K562 (cell line): ENCODE measurements around the gene CTSH.

Experiments used
- CBX3 ChIP-seq, 2 experiments: IDR thresholded peaks; 1 replicate in 1 of 2; 2 replicates in 1 of 2; pipeline ENCODE4 v1.6.1; 2012; ENCODE audit warnings: inconsistent platforms in 2 of 2, low read length in 2 of 2, borderline replicate concordance in 1 of 2, control low read depth in 1 of 2
- CEBPB ChIP-seq: fragments of 450-650 bp; IDR thresholded peaks from 2 replicates; pipeline ENCODE4 v1.6.1; 2016; ENCODE audit warnings: missing genetic modification characterization, missing compliant biosample characterization
- MAFF ChIP-seq: IDR thresholded peaks from 2 replicates; pipeline ENCODE4 v1.6.1; 2012; ENCODE audit warnings: low read length, improper control_type of control experiment
- NBN ChIP-seq: fragments of 450-650 bp; IDR thresholded peaks from 2 replicates; pipeline ENCODE4 v1.6.1; 2016; ENCODE audit warnings: low read depth, mild to moderate bottlenecking
- NFYB ChIP-seq: IDR thresholded peaks from 2 replicates; pipeline ENCODE4 v1.6.1; 2011; ENCODE audit warnings: mild to moderate bottlenecking, moderate library complexity; ENCODE audit not compliant: insufficient read length; ENCODE audit errors: extremely low read depth
- NR4A1 ChIP-seq, 2 experiments: fragments of 250-450 bp in 1 of 2; fragments of 450-650 bp in 1 of 2; sonication (Bioruptor Pico) in 1 of 2; IDR thresholded peaks; 2 replicates each; pipeline versions ENCODE4 v1.4.0 to v1.6.1; 2016 to 2020; ENCODE audit warnings: mild to moderate bottlenecking in 2 of 2, missing compliant biosample characterization in 1 of 2, missing genetic modification characterization in 1 of 2, moderate library complexity in 1 of 2
- NRF1 ChIP-seq, 2 experiments: fragments of 450-650 bp; IDR thresholded peaks in 1 of 2; conservative IDR thresholded peaks in 1 of 2; 2 replicates each; pipeline ENCODE4 v1.6.1; 2014; ENCODE audit warnings: mild to moderate bottlenecking in 2 of 2
- POLR2A ChIP-seq: fragments of 450-650 bp; conservative IDR thresholded peaks from 2 replicates; pipeline ENCODE4 v1.6.1; 2016
- PTBP1 ChIP-seq: fragments of 200-400 bp; formaldehyde crosslinking; IDR thresholded peaks from 2 replicates; pipeline ENCODE4 v1.6.1; 2017; ENCODE audit warnings: low read depth, low read length
- RBM17 ChIP-seq: fragments of 200-400 bp; formaldehyde crosslinking; IDR thresholded peaks from 2 replicates; pipeline ENCODE4 v1.6.1; 2017; ENCODE audit warnings: low read depth, mild to moderate bottlenecking, low read length, borderline replicate concordance
- SIN3A ChIP-seq, 2 experiments: fragments of 150-350 bp in 1 of 2; IDR thresholded peaks; 2 replicates each; pipeline ENCODE4 v1.6.1; 2011 to 2016; ENCODE audit warnings: borderline replicate concordance in 2 of 2, low read depth in 2 of 2, low read length in 2 of 2, mild to moderate bottlenecking in 2 of 2, moderate library complexity in 2 of 2; ENCODE audit not compliant: control insufficient read depth in 1 of 2
- TF ChIP-seq, protein P1 (sequence below), 3 experiments: IDR thresholded peaks in 2 of 3; conservative IDR thresholded peaks in 1 of 3; 2 replicates each; pipeline ENCODE4 v1.5.1; 2011 to 2012; ENCODE audit warnings: low read length in 3 of 3, mild to moderate bottlenecking in 3 of 3, control low read depth in 2 of 3, improper control_type of control experiment in 1 of 3, inconsistent platforms in 1 of 3, low read depth in 1 of 3, mixed read lengths in 1 of 3, moderate library complexity in 1 of 3; ENCODE audit not compliant: insufficient read depth in 2 of 3
- TF ChIP-seq, protein P2 (sequence below): IDR thresholded peaks from 2 replicates; pipeline ENCODE4 v1.6.1; 2014; ENCODE audit warnings: antibody characterized with exemption
- TF ChIP-seq, protein P3 (sequence below): fragments of 450-650 bp; IDR thresholded peaks from 2 replicates; pipeline ENCODE4 v1.6.1; 2018; ENCODE audit not compliant: partially characterized antibody

DNA sequence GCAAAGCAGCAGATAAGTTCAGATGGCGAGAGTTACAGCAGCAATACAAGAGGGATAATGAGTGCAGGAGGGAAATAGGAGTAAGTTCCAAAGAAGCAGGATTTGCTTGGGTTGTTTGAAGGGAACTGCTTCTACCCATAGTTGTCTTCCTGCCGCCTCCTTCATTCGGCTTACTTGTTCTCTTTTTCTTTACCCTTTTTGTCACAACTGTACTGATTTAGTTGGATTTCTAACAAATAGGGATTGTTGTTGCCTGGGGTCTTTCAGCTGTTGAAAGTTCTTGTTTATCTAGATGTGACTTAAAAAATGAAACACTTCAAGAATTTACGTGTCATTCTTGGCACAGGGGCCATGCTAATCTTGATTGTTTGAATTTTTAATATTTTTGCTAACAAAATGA lies 46.3 kb downstream of the CTSH start:
- TF ChIP-seq MAFF (no peak), CBX3 (IDR thresholded peaks at IDR 0.05; ENCODE audit: borderline replicate concordance in 1 of 2, low read length in 2 of 2) (no peak), PTBP1 (no peak), RBM17 (no peak), NRF1 (conservative IDR thresholded peaks at IDR 0.05 in 1 of 2, IDR thresholded peaks at IDR 0.05 in 1 of 2) (no peak), POLR2A (0 out of 2 replicates have a peak, but pooled peaks have one; percentile 19), SIN3A (IDR thresholded peaks at IDR 0.05; ENCODE audit: borderline replicate concordance in 2 of 2, control insufficient read depth in 1 of 2, low read depth in 2 of 2, low read length in 2 of 2) (no peak), NFYB (no peak), NR4A1 (CRISPR knock-in tag; IDR thresholded peaks at IDR 0.05) (no peak), NR4A1 (tag; IDR thresholded peaks at IDR 0.05) (no peak), NBN (no peak), CEBPB (tag) (no peak)
- TF ChIP-seq, protein P1, sequence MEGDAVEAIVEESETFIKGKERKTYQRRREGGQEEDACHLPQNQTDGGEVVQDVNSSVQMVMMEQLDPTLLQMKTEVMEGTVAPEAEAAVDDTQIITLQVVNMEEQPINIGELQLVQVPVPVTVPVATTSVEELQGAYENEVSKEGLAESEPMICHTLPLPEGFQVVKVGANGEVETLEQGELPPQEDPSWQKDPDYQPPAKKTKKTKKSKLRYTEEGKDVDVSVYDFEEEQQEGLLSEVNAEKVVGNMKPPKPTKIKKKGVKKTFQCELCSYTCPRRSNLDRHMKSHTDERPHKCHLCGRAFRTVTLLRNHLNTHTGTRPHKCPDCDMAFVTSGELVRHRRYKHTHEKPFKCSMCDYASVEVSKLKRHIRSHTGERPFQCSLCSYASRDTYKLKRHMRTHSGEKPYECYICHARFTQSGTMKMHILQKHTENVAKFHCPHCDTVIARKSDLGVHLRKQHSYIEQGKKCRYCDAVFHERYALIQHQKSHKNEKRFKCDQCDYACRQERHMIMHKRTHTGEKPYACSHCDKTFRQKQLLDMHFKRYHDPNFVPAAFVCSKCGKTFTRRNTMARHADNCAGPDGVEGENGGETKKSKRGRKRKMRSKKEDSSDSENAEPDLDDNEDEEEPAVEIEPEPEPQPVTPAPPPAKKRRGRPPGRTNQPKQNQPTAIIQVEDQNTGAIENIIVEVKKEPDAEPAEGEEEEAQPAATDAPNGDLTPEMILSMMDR (IDR thresholded peaks at IDR 0.05 in 2 of 3, conservative IDR thresholded peaks at IDR 0.05 in 1 of 3; ENCODE audit: insufficient read depth in 2 of 3, low read depth in 1 of 3, low read length in 3 of 3), result no peak
- TF ChIP-seq, protein P2, sequence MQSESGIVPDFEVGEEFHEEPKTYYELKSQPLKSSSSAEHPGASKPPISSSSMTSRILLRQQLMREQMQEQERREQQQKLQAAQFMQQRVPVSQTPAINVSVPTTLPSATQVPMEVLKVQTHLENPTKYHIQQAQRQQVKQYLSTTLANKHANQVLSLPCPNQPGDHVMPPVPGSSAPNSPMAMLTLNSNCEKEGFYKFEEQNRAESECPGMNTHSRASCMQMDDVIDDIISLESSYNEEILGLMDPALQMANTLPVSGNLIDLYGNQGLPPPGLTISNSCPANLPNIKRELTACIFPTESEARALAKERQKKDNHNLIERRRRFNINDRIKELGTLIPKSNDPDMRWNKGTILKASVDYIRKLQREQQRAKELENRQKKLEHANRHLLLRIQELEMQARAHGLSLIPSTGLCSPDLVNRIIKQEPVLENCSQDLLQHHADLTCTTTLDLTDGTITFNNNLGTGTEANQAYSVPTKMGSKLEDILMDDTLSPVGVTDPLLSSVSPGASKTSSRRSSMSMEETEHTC, result no peak
- TF ChIP-seq, protein P3, sequence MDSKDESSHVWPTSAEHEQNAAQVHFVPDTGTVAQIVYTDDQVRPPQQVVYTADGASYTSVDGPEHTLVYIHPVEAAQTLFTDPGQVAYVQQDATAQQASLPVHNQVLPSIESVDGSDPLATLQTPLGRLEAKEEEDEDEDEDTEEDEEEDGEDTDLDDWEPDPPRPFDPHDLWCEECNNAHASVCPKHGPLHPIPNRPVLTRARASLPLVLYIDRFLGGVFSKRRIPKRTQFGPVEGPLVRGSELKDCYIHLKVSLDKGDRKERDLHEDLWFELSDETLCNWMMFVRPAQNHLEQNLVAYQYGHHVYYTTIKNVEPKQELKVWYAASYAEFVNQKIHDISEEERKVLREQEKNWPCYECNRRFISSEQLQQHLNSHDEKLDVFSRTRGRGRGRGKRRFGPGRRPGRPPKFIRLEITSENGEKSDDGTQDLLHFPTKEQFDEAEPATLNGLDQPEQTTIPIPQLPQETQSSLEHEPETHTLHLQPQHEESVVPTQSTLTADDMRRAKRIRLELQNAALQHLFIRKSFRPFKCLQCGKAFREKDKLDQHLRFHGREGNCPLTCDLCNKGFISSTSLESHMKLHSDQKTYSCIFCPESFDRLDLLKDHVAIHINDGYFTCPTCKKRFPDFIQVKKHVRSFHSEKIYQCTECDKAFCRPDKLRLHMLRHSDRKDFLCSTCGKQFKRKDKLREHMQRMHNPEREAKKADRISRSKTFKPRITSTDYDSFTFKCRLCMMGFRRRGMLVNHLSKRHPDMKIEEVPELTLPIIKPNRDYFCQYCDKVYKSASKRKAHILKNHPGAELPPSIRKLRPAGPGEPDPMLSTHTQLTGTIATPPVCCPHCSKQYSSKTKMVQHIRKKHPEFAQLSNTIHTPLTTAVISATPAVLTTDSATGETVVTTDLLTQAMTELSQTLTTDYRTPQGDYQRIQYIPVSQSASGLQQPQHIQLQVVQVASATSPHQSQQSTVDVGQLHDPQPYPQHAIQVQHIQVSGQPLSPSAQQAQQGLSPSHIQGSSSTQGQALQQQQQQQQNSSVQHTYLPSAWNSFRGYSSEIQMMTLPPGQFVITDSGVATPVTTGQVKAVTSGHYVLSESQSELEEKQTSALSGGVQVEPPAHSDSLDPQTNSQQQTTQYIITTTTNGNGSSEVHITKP, result no peak
